HG02884 (cell line): ENCODE measurements around the gene CCNH.

Experiments
- ATAC-seq: cut with Tn5 transposase; IDR thresholded peaks from one replicate; pipeline ENCODE4 v1.9.1; 2021; ENCODE audit warnings: mild to moderate bottlenecking, moderate library complexity; ENCODE audit not compliant: unreplicated experiment

CCNH gene

DNA sequence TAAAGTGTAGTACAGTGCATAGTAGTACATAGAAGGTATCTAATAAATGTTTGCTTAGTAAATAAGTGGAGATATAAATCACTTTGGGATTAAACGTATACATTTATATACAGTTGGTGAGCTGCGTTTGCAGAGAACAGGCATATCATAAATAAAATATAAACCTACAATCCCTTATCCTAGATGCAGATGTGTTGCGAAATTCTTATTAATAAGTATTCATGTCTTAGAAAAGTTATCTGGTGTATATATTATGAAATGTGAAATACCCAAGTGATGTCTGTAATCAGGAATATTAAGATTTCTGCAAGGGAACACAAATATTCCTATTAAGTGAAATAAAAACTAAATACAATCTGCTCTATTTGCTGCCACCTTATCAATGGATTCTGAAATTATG lies 8.8 kb downstream of the CCNH start:
- no peak for ATAC-seq

DNA sequence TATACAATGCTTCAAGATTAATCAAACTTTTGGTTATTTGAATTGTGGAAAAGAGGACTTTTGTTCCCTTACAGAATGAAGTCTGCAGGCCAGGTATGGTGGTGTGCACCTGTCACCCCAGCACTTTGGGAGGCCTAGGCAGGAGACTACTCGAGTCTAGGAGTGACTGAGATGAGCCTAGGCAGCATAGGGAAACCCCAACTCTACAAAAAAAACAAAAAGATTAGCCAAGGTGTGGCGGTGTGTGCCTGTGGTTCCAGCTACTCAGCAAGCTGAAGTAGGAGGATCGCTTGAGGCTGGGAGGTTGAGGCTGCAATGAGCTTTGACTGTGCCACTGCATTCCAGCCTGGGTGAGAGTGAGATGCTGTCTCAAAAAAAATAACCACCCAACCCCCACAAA lies 9.3 kb downstream of the CCNH start:
- ATAC-seq = no peak

DNA sequence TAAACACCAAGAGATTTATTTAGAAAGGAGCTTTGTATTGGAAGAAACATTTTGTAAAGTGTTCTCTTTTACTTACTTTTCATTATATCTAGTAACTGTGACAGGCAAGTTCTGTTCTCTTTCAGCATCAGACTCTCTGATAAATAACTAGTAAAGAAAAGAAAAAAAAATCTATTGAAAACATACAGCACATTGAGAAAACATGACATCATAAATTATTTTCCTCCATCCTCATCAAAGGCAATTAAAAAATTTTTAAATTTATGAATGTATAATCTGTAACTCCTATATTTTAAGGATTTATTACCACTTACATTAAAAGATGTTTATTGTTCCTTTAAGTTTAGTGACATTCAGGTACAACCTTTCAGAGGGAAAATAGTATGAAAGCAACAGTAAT lies 11.1 kb downstream of the CCNH start:
- ATAC-seq = no peak

DNA sequence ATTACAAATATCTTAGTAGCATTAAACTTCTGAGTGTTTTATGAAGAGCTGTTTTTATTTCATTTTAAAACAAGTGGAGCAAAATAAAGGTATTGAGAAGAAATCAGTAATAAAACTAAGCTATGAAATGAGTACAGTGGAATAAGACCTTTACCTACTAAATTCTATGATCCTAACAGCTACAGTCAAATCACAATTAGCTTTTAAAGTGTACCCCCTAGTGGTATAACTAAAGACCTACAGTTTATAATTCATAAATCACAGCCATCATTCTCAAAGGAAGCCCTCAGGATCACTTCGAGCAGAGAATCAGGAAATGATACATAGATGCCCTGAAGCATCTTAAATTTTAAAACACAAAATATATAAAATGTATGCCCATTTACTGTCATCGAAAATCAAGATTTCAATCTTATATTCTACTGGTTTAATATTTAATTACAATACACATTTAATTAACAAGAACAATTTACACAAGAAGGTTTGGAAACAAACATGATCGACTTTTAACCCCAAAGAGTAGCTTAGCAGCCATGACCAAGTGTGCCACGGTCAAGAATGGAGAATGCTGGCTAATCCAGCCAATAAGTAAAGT lies 12.3 kb downstream of the CCNH start:
- peak; percentile 75 for ATAC-seq

DNA sequence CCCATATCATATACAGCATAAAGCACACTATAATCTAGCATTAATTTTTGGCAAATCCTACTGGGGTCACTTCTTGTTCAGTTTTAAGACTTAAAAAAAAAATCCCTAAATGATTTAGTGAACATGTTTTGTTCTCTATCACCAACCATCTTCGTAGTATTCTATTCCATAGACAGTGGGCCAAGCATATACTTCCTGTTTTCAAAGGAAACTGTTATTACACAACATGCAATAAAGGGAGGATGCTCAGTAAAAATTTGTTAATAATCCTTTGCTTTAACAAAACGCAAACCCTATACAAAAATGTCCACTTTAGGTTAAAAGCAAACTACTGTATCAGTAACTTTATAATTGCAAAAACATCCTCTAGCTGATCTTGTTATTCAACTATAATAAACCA lies 13.0 kb downstream of the CCNH start:
- ATAC-seq = no peak

DNA sequence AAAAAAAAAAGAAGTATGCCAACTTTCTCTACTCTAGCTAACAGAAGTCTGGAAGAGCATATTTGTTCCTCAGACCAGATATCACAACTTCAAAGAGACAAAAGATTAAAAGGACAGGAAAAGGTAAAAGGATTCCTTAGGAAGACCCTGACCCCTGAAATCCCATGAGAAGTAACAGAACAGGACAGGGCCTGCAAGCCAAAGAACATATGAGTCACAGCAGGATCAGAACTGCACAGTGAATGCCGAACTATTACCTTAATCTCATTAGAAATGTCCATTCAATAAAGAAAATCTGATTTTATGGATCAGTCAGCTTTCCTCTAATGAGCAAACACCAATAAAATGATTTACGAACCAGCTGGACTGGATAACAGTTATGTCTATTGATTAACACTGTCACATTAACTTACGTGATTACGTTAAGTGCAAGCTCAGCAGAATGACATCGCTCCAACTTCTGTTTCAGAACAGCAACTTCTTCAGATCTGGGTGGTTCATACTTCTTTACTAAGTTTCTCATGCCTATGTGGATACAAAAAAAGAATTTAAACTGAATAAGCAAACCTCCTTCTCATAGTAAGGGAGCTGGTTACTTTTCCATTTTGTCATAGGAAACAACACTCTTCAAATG lies 13.6 kb downstream of the CCNH start:
- no peak for ATAC-seq

DNA sequence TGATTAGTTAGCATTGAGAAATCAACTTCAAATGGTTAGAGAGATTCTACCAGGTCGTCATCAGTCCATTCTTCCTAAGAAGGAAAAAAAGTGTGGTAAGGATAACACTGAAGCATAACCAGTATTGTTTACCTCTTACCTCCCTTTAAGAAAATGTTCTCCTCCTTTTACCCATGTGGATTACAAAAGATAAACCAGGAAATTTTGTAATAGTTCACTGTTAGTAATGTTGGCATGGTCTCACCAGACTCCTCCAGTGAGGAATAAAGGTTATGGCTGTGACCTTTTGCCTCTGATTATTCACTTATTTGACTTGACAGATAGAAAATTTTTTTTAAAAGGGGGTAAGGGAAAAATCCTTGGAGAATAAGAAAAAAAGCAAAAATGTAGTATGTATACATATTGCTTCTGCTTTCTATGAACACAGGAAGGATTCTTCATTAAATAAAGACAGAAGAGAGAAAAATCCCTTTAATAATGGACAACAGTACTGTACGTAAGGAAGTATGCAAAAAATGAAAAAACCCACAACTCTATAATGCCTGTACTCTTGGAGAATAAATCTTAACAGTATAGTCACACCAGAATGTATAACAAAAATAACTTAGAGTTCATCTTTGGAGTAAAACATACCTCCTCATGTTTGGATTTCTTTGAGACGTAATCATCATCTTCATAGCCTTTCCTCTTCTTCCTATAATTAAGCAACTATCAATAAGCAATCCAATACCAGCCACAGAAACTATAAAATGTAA lies 18.1 kb downstream of the CCNH start:
- no peak for ATAC-seq

DNA sequence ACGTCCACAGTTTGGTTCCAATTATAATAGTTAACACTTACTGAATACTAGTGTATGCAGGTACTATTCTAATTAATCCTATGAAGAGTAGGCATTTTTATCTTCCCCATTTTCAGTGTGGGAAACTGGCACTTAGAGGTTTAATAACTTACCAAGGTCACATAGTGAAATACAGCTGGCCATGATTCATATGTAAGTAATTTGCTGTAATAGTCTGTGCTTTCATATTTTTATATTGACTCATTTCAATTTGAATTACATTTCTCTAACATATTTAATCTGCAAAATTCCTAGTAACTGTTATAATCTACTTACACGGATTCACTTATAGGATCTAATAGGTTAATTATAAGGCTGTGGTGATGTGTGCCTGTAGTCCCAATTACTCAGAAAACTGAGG lies 19.4 kb downstream of the CCNH start:
- ATAC-seq = no peak

DNA sequence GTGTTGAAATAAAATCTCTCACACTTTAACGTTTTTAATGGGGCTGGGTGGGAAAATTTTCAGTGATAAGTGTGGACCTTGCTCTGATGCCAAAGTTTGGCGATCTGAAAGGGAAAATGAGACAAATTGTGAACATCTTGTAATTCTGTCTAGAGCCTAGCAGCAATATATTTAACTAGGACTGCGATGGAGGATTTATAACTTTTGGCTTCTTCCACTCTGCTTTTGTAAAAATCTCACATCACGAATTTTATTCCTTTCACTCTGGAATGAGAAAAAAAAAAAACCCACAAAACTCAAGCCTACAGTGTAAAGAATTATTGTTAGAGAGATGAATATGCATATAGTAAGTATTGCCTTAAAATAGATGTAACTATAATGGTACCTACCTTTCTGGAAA lies 19.9 kb downstream of the CCNH start:
- no peak for ATAC-seq

DNA sequence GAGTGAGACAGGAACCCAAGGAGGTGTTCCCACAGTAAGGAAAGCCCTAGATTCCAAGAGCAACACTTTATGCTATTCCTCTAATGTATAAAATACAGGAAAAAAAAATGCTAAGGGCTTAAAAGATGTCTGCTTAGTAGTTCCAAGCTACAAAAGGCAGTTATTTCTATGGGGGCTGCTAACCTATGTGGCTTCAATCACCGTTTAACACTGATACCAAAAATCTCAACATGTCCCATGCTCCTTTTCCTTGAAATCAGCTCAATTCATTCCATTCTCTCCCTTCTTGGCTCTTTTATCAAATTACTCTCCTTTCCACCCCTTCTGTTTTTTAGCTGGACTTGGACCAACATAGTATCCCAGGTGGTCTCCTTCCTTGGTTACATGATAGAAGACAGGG lies 20.6 kb downstream of the CCNH start:
- ATAC-seq = no peak

DNA sequence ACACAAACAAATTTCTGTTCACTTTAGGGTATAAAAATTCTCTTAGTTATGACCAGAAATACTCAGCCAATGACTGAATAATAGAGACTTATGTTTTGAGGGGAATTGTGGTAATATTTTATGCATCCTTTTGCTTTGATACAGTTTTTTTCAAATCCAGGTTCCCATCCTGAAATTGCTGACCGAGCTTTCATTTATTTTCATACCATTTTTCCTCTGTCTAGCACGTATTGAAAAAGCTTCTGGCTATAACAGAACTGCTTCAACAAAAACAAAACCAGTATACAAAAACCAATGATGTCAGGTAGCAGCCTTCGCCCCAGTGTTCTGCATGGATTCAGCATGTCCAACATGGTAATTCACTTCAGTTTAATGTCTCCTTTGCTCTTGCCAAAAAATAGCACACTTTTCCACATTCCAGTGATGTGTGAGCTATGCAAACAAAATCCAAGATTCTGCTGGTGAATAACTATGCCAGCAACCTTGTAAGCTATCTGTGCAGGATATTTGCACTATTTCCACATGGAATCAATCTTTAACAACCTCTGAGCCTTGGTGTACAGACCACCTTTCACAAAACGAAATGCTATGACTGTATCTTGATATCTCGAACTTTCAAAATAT lies 22.0 kb downstream of the CCNH start:
- ATAC-seq = no peak

DNA sequence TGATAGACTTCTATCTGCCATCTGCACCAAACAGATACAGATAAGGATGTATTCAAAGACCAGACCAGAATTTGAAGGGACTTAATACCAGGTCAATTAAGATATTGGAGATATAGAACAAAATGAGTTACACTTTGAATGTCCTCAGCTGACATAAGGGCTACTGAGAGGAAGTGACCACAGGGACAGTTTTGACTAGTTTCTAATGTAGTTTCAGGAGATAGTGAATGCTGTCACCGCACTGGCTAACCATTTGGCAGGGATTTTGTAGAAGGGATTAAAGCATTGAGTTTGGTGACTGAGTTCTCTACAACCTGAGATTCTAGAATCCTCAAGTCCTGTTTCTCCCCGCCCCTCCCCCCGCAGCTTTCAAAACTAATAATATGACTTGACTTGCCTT lies 22.7 kb downstream of the CCNH start:
- peak; percentile 37 for ATAC-seq

DNA sequence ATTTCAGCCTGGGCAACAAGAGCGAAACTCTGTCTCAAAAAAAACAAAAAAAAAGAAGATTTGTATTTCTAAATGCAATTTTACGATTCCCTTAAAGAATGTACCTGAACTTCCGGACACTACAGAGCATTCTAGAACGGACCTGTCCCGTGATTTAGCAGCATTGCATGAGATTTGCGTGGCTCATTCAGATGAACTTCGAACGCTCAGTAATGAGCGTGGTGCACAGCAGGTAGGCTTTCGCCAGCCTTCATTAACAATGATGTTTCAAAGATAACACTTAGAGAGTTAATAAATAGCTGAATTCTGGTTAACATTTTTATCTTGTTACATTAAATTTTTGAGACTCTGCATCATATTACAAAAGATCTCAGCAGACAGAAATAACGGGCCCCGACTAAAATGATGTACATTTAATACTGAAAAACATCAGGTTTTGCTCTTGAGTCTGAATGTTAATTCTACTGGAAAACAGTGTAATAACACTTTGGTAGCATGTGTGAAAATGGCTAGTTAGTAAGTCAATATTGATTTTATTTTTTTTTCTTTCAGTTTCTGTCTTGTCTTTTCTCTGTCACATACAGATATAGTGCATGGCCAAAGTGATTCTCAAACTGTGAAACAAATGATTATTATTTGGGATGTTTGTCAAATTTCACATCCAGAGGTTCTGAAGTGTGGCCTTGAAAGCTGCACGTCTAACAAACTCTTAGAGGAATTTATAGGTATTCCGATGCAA lies 23.3 kb downstream of the CCNH start:
- peak; percentile 9 for ATAC-seq

DNA sequence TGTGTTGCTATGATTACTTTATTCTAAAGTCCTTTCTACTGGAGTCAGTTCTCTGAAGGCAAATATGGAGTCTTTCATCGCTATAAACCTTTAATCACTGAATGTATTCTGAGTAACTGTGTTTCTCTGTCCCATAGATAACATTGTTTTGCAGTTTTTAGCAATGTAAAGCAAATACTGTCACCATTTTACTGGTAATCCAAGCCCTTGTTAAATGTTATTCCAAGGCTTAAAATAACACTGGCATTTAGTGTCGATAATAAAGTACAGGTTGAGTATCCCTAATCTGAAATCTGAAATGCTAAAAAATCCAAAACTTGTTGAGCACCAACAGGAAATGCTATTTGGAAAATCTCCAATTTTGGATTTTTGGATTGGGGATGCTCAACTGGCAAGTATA lies 24.6 kb downstream of the CCNH start:
- no peak for ATAC-seq

DNA sequence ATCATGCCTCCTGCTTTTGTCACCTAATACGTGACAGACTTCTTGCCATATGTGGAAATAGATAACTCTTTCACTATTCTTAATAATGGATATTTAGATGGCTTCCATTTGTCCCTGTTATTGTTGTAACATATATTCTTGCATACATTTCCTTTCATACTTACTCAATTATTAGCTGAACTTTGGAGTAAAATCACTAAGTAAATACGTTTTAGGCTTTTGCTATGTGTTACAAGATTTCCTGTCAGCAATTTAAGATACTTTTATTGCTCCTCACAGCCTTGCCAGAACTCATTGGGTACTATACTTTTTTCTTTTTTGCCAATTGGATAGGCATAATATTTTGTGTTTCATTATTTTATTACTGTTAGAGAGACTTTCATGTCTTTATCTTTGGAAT lies 26.9 kb downstream of the CCNH start:
- no peak for ATAC-seq

DNA sequence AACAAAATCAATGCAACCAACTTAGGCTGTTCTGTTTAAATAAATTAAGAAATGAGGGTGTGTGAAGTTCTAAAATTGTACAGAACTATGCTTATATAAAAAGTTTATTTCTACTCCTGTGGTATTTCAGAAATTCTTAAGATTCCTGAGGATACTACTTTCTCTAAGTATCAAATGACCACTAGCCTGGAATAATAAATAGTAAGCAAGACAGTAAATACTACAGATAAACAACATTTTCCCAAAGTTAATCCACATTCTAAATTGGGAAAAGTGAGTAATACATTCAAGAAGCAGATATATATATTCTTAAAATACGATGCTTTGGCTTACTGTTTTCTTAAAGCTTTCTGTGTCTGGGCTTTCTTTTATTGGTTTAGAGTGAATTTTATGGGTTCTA lies 29.5 kb downstream of the CCNH start:
- ATAC-seq = no peak

DNA sequence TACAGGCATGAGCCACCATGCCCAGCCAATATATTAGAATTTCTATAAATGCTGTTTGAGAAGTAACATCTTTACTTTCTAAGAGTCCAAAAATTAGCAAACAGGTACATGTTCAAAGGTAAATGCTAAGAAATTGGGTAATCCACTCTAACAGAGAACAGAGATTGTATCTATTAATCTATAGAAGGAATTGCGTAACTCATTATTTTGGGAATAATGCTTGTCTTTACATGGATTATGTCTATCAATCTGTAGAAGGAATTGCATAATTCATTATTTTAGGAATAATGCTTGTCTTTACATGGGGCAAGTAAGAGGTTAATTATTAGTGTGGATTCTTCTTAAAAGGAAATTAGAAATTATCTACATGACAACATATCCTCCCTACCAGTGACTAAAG lies 30.5 kb downstream of the CCNH start:
- ATAC-seq = no peak

DNA sequence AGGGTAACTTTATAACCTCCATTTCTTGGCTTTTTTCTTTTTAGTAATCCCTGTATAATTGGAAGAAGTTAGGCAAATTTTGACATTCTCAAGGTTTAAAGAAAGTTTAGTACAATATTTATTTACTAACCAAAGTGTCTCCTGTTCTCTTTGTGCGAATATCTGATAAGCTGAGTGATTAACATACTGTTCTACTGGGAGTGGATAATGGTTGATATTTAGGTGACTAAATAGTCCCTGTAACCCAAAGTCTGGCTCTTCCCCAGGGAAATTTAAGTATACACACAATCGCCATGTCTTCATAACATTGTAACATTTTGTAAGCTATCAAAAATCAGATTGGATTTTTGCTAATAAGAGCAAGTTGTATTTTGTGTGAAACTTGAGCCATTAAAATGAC lies 40.0 kb downstream of the CCNH start:
- no peak for ATAC-seq

DNA sequence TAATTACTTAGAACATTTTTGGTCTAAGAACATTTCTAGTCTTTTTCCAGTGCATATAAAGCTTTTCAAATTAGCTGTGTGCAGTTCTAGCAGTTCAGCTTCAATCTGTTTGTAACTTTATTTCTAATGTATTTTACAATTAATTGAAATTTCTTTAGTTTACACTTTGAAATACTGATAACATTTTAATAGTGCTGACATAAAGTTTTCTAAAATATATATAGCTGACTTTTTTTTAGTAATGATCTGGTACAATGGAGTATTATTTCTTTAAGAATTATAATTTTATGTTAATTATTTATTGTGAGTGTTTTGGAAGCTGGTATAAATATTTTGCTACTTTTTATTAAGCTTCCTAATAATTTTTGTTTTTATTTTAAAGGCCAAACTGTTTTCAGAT lies 43.3 kb downstream of the CCNH start:
- no peak for ATAC-seq

DNA sequence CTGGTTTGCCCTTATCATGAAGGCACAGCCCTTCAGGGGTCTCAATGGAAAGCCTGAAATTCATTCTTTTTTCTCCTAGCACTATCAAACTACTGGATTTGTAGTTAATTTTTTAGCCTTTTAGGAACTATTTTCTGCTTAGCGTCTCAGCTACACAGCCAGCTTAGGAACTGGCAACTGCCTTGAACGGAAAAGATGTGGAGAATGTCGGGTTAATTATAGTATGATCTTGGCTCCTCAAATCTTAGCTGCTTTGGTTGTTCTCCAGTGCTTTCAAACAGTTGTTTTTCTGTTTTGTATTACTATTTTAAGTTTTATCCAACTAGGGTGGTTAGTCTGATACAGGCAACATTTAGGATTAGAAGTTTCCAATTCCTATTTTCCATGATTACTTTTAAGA lies 44.1 kb downstream of the CCNH start:
- ATAC-seq = no peak

DNA sequence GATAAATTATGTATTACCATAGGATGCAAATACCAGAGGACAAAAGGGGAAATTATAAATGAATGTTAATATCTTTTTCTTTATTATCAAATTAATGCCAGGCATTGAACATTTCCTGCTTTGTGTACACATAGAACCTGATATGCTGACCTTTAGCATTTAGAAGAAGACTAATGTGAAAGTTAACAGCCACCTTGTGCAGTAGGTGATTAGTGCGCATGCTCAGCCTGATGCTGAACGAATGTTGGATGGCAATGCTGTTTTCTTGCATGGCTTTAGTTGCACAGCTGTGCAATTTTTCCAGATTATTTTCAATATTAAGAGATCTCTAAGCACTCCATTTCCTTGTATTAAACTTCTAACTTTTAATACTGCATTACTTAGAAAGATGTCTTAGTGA lies 45.5 kb downstream of the CCNH start:
- no peak for ATAC-seq
